ENCODE data around the gene DENND1B.
A peak's percentile ranks its signal among the peaks of the same experiment; 100 is the strongest.
"Not testable (repeated sequence)": the region's sequence is repeated elsewhere in the genome, so short reads cannot be mapped to it uniquely, and the experiment has no call there.

The DENND1B gene

DNA sequence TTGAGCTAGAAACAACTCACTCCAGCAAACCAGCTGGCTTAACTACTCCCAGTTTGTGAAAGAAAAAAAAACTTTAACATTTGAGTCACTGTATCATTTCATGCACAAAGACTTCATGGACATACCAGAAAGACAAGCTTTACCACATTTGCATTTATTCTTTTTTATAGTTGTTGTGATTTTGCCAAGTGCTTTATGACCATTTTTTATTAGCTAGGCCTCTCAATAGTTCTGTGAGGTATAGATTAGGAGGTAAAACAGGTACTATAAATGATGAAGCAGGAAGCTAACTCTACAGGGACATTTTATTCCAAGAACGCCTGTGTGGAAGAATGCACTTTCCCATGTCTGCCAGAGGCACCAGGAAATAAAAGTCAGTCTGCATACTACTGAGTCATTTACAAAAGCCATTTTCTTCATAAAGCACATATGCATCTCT, 8.2 kb upstream of the DENND1B start:
- no peak for DNase-seq (ENCODE audit: low read depth)

DNA sequence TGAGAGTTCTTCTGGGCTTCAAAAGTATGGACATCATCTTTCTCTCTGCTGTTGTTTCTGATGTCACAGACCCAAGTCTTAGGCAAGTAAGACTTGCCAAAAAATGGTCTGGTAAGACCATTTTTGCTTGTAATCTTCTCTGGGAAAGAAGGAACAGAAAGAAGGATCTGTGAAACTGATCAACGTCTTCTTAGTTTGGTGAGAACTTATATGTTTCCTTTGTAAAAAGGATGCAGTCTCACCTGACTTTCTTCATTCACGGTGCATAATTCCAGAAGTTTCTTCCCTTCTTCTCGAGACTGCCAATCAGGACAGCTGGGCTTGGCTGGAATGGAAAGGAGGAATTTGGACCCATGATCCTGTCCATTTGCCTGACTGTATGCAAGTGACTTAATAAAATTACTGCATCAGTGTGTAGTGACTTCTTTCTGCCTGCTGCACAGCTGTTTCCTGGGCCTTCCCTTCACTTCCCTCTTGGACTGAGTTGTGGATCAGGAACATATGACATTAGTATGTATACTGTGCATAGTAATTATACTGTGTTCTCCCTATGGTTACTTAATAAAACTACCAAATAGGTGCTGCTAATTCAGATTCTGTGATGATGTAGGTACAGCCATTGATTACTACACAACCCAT, 7.6 kb upstream of the DENND1B start:
- DNase-seq (ENCODE audit: low read depth) = no peak

DNA sequence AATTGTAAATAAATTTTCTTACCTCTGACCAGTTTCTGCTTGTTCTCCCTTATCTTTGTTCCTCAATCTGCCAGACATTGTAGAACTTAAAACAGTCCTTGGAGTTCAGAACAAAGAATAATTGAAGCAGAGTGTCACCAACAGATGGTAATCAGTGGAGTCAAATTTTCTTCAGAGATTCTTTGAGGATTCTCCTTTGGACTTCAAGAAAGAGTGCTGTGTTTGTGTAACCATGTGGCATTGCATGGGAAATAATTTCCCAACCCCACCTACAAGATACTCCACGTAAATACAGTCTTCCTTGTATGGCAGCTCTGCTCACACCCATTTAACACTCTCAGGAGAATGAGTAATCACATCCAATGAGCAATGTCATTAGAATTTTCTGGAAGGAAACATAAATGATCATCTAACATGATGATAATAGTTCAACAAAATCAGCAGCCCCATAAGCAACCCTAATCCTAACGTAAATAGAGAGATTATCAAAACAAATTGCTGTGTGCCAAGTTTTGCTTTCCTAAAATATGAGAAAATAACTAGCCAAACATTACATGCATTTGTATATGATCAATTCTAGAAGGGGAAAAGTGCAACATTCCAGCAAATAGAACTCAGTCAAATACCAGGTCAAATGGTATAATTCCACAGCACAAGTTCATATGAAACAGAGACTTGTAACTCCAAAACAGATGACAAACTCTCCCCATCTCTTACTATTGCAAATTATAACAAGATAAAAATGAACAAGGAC, 6.9 kb upstream of the DENND1B start:
- DNase-seq (ENCODE audit: low read depth) = no peak

DNA sequence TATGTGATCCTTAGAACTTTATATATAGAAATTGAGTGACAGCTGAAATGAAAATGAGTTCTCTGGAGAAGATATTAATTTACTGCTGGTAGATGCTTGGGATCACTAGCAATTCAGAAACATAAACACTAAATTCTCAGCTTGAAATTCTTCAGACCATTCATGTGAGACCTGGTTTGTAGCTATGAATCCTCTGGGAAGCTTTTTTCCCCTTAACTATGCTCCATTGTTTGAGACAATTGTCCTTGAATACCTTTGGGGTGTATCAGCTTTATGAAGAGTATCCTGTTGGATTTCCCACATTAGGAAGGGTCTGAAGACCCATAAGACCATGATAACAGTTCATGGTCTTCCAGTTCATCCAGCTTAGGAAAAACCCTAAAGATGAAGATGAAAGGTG, 4.6 kb upstream of the DENND1B start:
- DNase-seq (ENCODE audit: low read depth) = no peak

DNA sequence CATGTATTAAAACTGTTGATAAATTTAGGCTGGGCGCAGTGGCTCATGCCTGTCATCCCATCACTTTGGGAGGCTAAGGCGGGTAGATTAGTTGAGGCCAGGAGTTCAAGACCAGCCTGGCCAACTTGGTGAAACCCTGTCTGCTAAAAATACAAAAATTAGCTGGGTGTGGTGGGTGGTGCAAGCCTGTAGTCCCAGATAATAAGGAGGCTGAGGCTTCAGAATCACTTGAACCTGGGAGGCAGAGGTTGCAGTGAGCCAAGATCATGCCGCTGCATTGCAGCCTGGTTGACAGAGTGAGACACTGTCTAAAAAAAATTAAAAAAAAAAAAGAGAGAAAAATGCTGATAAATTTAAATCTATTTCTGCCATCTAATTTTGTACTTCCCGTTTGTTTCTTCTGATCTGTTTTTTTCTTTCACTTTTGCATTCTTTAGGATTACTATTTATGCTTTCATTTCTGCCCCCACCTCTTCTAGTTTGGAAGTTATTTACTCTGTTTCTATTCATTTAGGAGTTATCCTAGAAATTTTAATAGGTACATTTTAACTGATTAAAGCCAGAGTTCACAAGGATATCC, 3.2 kb upstream of the DENND1B start:
- no peak for DNase-seq (ENCODE audit: low read depth)

DNA sequence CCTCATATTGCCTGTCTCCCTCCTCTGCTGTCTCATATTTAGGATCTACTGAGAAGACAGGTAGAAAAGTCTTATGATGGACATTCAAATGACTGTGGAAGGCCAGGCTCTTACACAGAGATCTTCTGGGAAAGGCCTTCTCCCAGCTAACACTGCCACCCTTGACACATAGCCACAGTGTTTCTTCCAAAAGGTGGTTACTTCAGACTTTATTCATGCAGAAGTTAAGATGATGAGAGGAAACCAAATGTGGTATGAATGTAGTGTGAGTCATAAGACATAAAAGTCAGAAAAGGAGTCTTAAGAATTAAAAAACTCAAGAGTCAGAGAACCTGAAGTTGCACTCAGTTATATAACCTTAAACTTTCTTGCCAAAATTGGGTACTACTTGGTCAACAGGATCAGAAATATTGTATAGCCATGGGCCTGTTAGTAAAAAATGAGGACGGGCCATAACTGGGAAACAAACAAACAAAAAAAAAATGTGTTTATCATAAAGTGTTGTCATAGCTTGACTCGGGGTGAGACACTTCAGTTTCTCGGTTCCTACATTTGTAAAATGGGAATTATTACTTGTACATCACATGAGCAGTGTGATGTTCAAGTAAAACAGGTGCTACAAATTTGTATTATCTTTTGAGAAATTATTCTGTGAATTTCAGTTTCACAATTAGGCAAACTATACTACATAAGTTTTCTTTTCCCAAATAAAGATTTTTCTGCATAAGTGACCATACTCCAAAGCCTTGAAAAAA, 1.2 kb upstream of the DENND1B start:
- peak; percentile 18 for DNase-seq (ENCODE audit: low read depth)

DNA sequence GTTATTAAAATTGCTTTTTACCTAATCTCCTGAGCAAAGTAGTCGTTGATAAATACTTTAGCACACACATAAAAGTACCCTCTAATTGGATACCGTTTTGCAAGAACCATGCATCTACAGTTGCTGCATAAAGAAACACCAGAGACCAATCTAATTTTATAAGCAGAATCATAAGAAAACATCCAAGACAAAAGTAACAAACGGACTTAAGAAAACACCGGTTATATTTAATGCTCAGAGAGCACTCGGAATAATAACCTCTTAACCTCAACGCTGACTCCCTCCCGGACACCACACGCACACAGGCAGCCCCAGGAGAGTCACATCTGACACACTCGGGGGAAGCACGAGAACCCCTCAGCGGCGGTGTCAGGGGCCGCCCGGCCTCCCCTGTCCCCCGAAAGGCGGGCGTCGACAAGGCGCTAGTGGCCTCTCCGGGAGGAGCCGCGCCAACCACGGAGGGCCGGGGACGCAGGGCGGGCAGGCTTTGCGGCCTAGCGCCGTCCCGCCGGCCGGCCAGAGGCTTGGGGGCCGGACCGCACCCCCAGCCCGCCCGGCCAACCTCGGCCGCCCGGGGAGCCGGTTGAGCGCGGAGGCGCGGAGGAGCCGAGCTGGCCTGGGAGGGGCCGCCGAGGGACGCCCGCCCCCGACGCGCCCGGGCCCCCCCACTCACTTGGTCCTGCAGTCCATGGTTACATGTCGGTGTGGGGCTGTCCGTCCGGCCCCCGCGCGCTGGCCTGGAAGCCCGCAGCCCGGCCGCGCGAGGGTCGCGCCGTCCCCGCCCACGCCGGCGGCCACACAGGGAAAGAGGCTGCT, 606 bp downstream of the DENND1B start:
- DNase-seq (ENCODE audit: low read depth) = peak; percentile 36

DNA sequence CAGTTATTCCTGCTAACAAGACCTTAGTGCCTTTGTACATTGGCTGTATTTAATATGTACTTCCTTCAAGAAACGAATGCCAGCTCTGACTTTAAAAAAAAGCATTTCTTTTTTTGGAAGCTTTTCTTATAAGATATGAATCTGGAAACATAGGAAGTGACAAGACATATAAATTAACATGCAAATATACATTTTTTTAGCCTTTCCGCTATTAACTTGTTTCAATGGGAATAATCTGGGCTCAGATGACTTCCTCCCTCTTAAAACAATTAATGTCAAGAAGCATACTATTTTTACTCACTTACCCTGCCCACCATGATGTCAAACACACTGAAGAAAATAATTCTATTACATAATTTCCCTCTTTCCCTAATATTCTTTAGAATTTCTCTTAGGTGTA, 1.4 kb downstream of the DENND1B start:
- no peak for DNase-seq (ENCODE audit: low read depth)

DNA sequence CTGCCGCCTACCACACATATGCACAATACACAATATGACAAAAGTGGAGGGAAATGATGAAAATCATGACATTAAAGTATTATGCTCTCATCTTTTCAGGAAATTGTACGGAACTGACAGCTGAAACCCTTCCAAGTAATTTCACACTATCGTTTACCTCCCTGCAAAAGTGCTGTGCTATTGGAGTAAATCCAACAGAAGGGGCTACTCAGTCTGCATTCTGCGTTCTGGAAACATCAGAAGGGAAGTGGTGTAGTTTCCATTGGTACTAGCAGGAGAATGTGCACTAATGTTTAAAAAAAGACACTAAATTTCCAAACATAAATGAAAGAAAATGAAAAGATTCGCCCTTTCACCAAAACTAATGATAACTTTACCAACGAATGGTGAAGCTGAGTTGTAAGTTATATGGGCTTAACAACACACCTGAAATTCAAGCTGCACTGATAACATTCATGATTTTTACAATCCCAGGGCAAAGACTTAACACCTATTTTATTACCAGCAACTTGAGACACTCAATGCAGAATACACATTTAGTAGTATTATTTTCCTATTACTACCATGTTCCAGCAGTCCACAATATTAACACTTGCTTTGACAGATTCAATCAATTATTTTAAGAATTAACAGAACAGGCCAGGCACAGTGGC, 3.2 kb downstream of the DENND1B start:
- no peak for DNase-seq (ENCODE audit: low read depth)

DNA sequence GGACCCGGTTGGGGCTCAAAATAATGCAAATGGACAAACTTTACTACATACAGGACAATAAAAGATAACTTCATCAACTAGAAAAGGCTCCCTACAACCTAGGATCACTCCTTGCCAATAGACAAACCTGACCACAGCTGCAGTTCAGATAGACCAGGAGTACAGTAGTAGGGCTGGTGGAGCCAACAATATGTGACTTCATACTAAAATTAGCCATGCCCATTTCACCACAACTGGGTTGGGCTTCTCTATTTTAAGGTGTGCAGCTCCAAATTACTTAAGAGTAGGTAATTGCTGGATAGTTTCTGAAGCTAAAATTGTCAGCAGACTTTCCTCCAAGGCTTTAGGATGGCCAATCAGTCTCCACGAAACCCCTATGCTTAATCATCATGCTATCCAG, 3.9 kb downstream of the DENND1B start:
- no peak for DNase-seq (ENCODE audit: low read depth)

DNA sequence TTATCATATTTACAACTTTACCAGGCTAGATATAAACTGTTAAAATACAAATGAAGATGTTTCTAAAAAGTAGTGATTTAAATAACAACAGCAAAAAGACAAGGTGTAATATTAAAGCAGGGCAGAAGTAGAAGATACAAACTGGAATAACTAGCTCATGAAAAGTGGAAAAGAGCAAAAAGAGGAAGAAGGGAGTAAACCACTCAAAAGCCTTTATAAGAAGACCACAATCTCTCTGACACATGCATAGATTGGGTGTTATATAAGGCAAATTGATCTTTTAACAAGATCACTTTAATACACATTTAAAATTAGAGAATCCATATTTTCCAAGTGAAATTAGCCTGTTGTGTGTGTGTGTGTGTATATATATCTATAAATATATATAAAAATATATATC, 5.0 kb downstream of the DENND1B start:
- no peak for DNase-seq (ENCODE audit: low read depth)

DNA sequence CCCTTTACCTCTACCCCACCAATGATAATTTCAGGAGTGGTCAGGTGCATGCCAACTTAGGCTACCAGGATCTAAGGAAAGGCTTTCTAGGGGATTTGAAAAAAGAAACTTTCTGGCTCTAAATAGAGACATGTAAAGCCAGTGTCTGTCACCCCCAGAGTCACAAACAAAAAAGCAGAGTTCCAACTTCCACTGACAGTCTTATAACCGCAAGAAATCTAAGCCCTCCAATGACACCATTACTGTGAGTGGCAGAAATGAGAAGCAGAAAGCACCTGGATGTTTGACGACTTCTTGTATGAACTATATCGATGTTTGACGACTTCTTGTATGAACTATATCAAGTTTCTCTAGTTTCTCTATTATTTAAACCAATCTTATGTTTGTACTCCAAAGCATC, 6.0 kb downstream of the DENND1B start:
- no peak for DNase-seq (ENCODE audit: low read depth)

DNA sequence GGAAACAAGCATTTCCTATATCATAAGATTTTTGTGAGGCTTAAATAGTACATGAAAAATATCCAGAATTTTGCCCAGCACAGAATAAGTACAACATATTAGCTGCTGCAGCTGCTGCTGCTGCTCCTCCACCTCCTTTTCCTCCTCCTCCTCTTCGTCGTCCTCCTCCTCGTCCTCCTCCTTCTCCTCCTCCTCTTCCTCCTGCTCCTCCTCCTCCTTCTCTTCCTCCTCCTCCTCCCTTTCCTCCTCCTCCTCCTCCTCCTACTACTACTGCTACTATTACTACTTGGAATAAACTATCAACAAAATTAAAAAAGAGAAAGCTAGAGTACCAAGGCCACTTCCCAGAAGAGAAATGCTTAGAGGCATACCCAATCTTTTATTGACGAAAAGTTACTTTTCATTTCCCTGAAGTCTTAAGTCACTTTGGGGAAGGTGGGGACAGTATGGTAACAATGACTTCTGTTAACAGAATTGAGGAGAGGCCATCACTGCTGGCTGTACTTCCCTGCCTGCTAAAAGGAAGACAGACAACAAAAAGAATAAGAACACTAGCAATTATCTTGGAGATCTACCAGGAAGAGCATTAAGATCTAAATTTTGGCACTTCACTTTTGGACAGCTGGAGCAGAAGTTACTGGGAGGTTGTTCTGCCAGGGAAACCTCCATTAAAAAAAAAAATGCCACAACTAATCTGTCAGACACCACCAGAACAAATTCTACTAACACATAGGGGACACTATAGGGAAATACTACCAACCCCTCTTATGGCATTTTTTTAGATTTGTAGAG, 7.1 kb downstream of the DENND1B start:
- no peak for DNase-seq (ENCODE audit: low read depth)

DNA sequence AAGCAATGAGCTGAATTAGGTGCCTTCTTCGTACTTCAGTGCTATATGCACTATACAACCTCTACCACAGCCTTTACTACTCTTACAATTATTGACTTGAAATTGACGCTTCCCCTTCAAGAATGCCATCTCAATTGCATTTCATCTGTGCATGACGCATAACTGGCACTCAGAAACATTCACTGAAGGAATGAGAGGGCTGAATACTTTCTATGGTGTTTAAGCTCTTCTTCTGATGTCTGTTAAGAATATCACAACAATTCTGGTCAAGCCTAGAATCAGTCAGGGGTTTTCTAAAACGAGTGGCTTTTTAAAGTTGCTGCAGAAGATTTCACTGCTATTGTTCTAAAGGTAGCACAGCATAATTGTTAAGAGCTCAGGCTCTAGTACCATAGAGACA, 11.5 kb downstream of the DENND1B start:
- DNase-seq (ENCODE audit: low read depth) = no peak

DNA sequence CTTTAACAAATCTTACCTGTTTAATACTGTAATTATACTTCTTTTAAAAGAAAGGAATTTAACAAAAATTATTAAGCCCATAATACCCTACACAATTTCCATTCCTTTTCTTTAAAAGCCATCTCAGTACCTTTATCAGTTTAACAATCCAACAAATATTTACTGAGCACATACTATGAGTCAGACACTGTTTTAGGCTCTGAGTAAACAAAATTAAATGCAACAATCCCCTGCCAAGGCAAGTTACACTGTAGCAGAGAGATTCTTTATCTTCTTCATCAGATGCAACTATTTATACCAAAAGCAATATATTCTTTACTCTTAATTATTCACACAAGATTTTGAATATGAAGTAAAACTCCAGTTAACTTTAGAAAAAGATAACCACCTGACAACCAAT, 12.0 kb downstream of the DENND1B start:
- no peak for DNase-seq (ENCODE audit: low read depth)

DNA sequence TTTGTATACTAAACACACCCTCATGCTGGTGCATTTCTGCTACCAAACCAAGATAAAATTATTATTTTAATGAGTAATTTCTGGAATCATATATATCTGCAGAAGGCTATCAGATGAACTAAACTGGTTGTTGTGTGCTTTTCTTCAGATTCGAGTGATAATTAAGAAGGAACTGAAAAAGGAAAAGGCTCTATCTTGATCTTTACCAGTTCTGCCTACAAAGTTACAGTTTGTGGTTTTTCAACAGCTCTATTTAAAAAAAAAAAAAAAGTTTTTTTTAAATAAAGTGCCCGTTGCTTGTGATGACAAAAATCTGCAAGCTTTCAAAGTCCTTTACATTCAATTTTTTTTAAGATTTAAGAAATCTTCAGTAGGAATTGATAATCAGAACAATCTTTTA, 13.6 kb downstream of the DENND1B start:
- no peak for DNase-seq (ENCODE audit: low read depth)

DNA sequence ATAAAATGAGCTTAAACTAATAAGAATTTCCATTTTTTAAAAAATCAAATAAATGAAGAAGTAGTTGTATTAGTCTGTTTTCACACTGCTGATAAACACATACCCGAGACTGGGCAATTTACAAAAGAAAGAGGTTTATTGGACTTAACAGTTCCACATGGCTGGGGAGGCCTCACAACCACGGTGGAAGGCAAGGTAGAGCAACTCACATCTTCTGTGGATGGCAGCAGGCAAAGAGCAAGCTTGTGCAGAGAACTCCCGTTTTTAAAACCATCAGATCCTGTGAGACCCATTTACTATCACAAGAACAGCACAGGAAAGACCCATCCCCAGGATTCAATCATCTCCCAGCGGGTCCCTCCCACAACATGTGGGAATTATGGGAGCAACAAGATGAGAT, 19.7 kb downstream of the DENND1B start:
- not testable (repeated sequence) for DNase-seq (ENCODE audit: low read depth)

DNA sequence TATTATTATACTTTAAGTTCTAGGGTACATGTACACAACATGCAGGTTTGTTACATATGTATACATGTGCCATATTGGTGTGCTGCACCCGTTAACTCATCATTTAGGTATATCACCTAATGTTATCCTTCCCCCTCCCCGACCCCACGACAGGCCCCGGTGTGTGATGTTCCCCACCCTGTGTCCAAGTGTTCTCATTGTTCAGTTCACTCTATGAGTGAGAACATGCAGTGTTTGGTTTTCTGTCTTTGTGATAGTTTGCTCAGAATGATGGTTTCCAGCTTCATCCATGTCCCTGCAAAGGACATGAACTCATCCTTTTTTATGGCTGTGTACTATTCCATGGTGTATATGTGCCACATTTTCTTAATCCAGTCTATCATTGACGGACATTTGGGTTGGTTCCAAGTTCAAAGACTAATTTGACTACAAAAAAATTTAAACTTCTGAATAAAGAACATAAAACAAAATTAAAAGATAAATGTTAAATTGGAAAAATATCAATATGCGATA, 22.6 kb downstream of the DENND1B start:
- DNase-seq (ENCODE audit: low read depth) = not testable (repeated sequence)

DNA sequence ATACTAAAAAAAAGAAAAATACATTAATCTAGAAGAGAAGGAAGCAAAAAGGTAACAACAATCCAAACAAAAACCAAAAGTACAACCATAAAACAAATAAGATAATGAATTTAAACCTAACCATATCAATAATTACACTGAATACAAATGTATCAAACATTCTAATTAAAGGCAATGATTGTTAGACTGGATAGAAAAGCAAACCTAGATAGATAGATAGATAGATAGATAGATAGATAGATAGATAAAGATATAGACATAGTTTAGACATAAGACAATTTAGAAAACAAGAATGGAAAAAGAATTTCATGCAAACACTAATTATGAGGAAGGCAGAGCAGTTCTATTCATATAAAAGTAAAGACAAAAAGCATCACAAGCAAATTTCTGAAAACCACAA, 24.9 kb downstream of the DENND1B start:
- DNase-seq (ENCODE audit: low read depth) = no peak

DNA sequence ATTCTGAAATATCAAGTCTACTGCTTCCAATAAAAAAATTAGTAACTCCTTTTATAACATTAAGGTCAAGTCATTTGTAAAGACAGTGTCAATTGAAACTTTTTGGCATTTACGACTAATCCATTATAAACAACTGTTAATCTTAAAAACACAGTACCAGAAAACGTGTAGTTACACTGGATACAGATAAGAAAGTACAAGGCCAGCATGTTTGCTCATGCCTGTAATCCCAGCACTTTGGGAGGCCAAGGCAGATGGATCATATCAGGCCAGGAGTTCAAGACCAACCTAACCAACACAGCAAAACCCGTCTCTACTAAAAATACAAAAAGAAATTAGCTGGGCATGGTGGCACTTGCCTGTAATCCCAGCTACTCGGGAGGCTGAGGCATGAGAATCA, 29.4 kb downstream of the DENND1B start:
- DNase-seq (ENCODE audit: low read depth) = no peak
